ENCODE results near the gene CRIP1. TPM values are rescaled to one million over a fixed set of nuclear protein-coding genes. Genes with fewer than 3 reads are reported as not detected.

CRIP1 gene
- polyA plus RNA-seq, 2 of the 4 experiments (the other 2 are of a cell fraction): 280 to 999 TPM

DNA sequence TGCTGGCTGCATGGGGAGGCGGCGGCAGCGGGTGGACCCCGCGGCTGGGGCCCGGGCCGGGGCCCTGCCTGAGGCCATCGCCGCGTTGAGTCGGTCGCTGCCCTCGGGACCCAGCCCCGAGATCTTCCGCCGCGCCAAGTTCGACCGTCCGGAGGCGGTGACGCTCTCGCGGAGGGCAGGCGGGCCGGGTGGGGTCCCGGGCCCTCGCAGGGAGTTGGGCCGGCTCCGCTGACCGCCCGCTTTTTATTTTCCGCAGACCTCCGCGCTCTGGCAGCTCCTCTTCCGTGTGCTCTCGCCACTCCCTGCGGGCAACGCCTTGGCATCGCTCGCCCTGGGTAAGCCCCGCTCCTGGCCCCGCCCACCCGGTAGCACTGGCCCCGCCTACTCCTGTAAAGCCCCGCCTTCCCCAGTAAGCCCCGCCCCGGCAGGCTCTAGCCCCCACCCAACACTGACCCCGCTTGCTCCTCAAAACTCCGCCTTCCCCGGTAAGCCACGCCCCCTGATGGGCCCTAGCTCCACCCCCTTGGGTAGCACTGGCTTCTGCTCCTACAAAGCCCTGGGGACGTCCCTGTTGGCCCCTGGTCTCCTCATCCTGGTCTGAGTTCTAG lies 4.8 kb downstream of the CRIP1 start:
- WGBS (ENCODE audit: missing lambda C conversion rate): 2% methylated on average over 14 of the region's 53 CpGs
- peak overlapping the region; percentile 71 for H3K4me2 ChIP-seq
- TF ChIP-seq, protein P1, sequence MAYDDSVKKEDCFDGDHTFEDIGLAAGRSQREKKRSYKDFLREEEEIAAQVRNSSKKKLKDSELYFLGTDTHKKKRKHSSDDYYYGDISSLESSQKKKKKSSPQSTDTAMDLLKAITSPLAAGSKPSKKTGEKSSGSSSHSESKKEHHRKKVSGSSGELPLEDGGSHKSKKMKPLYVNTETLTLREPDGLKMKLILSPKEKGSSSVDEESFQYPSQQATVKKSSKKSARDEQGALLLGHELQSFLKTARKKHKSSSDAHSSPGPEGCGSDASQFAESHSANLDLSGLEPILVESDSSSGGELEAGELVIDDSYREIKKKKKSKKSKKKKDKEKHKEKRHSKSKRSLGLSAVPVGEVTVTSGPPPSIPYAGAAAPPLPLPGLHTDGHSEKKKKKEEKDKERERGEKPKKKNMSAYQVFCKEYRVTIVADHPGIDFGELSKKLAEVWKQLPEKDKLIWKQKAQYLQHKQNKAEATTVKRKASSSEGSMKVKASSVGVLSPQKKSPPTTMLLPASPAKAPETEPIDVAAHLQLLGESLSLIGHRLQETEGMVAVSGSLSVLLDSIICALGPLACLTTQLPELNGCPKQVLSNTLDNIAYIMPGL (CRISPR knock-in tag; IDR thresholded peaks at IDR 0.05; ENCODE audit: borderline replicate concordance): no peak; the same call in 1 of the 2 replicates
- peak; percentile 86 for TF ChIP-seq KDM5A (IDR thresholded peaks at IDR 0.05)
- TF ChIP-seq PHF8 (IDR thresholded peaks at IDR 0.05; ENCODE audit: borderline replicate concordance, low read depth): peak; percentile 81
- peak in 1 of 2 experiments; percentile 54; a peak in 2 of 5 replicates for TF ChIP-seq JUN (IDR thresholded peaks at IDR 0.05)
- peak; percentile 34; the same call in 1 of the 2 replicates for TF ChIP-seq POLR2A (IDR thresholded peaks at IDR 0.05; ENCODE audit: low read length)
- no peak for TF ChIP-seq FOXS1 (CRISPR knock-in tag; IDR thresholded peaks at IDR 0.05)
- peaks cover 29% of the 10 kb centered on the region for H3K4me1 ChIP-seq
- FAIRE-seq (no peak), ATAC-seq (peak in 1 of 2 experiments; percentile 12; a peak in 3 of 6 replicates), DNase-seq (ENCODE audit: low read depth in 1 of 2, low spot score in 1 of 2) (peak; percentile 78 to 91)
- peak overlapping the region; percentile 74 for H3K4me3 ChIP-seq
- H3K9me3 ChIP-seq: no peaks in the 10 kb centered on the region
- peak overlapping the region; percentile 81 to 95 for H3K27ac ChIP-seq
- CTCF ChIA-PET: interaction anchor here (2.8 to 3.8 kb wide), 4 partner anchors 10 to 38 kb away, joined by 25 to 132 read pairs (median 44); no protein-coding TSS in a partner anchor
- POLR2A ChIA-PET: interaction anchor here (0.7 to 1.8 kb wide), 4 partner anchors 10 to 898 kb away, joined by 3 to 5 read pairs (median 4); no protein-coding TSS in a partner anchor

DNA sequence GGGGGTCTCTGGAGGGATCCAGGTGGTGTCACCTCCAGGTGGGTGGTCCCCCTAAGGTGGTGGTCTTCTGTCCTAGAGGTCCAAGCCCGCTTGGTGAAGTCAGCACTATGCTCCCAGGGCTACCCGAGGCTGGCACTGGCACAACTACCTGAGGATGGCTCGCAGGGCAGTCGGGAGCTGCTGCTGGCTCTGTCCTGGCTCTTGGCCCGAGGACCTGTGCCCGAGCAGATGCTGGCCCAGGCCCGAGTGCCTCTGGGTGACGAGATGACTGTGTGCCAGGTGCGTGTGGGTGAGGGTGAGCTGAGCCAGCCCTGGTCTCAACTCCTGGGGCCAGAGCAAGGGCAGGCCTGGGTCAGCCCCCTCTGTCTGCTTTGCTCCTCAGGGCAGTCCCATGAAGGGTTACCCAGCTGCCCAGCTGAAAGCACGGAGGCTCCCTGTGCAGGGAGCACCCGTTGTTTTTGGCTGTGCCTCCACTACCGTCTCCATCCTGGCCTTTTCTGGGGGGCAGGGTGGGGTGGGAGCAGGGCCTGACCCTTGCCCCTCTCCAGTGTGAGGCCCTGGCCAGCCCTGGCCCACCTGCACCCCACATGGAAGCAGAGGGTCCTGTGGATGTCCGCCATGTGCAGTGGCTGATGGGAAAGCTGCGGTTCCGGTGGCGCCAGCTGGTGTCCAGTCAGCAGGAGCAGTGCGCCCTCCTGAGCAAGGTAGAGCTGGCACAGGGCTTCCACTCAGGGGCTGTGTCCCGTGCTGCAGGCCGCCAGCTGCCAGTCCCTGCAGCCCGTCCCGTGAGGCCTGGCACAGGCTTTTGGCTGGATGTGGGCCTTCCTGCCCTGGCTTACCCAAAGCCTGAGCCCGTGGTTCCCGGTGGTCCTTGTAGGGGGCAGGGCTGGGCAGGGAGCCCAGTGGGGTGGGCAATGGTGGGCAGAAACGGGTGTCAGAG lies 5.6 kb downstream of the CRIP1 start:
- POLR2A ChIA-PET: interaction anchor here (0.7 to 1.8 kb wide), 4 partner anchors 10 to 899 kb away, joined by 3 to 5 read pairs (median 4); no protein-coding TSS in a partner anchor
- Histone ChIP-seq H3K4me2 (peak overlapping the region; percentile 71), H3K27ac (peak overlapping the region in 1 of 2 experiments; percentile 95; a peak in 2 of 6 replicates), H3K4me3 (peak overlapping the region; percentile 74), H3K9me3 (no peaks in the 10 kb centered on the region), H3K4me1 (peaks cover 25% of the 10 kb centered on the region)
- DNase-seq (ENCODE audit: low read depth in 1 of 2, low spot score in 1 of 2) (peak in 1 of 2 experiments; percentile 20), ATAC-seq (no peak), FAIRE-seq (no peak)
- TF ChIP-seq RNF2 (IDR thresholded peaks at IDR 0.05; ENCODE audit: borderline replicate concordance, low read depth): no peak
- CTCF ChIA-PET: interaction anchor here (1.0 to 3.4 kb wide), 4 partner anchors 11 to 37 kb away, joined by 3 to 29 read pairs (median 14); no protein-coding TSS in a partner anchor
- 90% methylated on average over 13 of the region's 24 CpGs for WGBS (ENCODE audit: missing lambda C conversion rate)

DNA sequence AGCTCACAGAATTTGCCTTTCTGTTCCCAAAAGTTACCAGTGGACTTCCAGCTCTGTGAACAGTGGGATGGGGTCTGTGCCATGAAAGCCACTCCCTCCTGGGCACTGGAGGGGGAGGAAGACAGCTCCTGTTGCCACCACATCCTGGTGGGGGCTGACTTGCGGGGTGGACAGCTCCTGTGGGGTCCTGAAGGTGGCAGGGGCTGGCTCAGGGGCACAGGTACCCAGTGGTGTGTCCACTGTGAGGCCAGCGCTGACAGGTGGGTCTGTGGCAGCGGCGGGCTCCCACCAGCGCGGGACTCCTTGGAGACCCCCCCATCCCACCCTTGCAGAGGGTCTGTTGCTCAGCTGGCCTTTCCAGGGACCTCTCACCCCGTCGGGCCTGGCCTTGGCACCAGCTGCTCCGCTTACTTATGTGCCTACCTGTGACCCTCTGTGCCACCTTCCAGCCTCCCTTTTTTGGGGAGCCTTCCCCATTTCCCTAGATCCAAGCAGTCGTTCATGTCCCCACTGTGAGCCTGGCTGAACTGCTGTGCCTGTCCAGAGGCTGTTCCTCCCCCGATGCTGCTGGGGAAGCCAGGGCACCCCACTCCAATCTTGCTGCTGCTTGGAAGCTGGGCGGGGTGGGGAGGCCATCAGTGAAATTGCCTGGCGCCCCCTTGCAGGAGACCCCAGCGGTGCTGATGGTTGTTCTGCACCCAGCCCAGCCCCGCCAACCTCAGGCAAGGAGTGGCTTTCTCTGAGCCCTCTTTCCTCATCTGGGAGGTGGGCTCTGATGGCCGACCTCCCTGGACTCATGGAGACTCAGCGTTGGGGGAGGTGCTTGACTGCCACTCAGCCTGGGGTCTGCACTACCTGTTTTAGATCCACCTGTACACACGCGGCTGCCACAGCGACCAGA lies 6.5 kb downstream of the CRIP1 start:
- ChIA-PET POLR2A (interaction anchor here (1.8 kb wide), 1 partner anchor 35 kb away, joined by 4 read pairs; no protein-coding TSS in a partner anchor), CTCF (interaction anchor here (0.7 to 3.2 kb wide), 5 partner anchors 9 to 35 kb away, joined by 3 to 29 read pairs (median 4); no protein-coding TSS in a partner anchor)
- Histone ChIP-seq H3K4me3 (no peak overlapping the region), H3K4me1 (peaks cover 23% of the 10 kb centered on the region), H3K9me3 (no peaks in the 10 kb centered on the region), H3K4me2 (no peak overlapping the region), H3K27ac (no peak overlapping the region)
- FAIRE-seq (no peak), ATAC-seq (no peak), DNase-seq (ENCODE audit: low read depth in 1 of 2, low spot score in 1 of 2) (peak in 1 of 2 experiments; percentile 5)
- TF ChIP-seq NFE2L2 (conservative IDR thresholded peaks at IDR 0.05; ENCODE audit: low read length) (no peak), SREBF2 (IDR thresholded peaks at IDR 0.05) (no peak), CBX2 (IDR thresholded peaks at IDR 0.05; ENCODE audit: borderline replicate concordance, low read depth) (no peak), CHD4 (IDR thresholded peaks at IDR 0.05; ENCODE audit: borderline replicate concordance) (no peak), PHF8 (IDR thresholded peaks at IDR 0.05; ENCODE audit: borderline replicate concordance, low read depth) (no peak), HOXB13 (CRISPR knock-in tag; IDR thresholded peaks at IDR 0.05; ENCODE audit: low read depth) (no peak), HEYL (CRISPR knock-in tag; IDR thresholded peaks at IDR 0.05) (no peak), KDM5A (IDR thresholded peaks at IDR 0.05) (no peak)
- TF ChIP-seq, protein P2, sequence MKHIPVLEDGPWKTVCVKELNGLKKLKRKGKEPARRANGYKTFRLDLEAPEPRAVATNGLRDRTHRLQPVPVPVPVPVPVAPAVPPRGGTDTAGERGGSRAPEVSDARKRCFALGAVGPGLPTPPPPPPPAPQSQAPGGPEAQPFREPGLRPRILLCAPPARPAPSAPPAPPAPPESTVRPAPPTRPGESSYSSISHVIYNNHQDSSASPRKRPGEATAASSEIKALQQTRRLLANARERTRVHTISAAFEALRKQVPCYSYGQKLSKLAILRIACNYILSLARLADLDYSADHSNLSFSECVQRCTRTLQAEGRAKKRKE (CRISPR knock-in tag; IDR thresholded peaks at IDR 0.05; ENCODE audit: low read depth): no peak
- TF ChIP-seq, protein P3, sequence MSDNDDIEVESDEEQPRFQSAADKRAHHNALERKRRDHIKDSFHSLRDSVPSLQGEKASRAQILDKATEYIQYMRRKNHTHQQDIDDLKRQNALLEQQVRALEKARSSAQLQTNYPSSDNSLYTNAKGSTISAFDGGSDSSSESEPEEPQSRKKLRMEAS (IDR thresholded peaks at IDR 0.05): no peak
- 85% methylated on average over 15 of the region's 20 CpGs for WGBS (ENCODE audit: missing lambda C conversion rate)
